Right lobe of liver (tissue), 4 donors: Measurements from ENCODE around the gene MYOG.

ENCODE experiments used
- POLR2A ChIP-seq: fragments of 450-650 bp; IDR thresholded peaks from one replicate; pipeline ENCODE4 v1.6.1; 2017; ENCODE audit warnings: antibody characterized with exemption, mild to moderate bottlenecking
- TF ChIP-seq, protein P1 (sequence below), 4 donors: fragments of 200-600 bp in 3 of 4; fragments of 450-650 bp in 1 of 4; IDR thresholded peaks; one replicate each; pipeline versions ENCODE4 v1.5.1 to v1.8.0; 2016 to 2022; ENCODE audit warnings: antibody characterized with exemption in 4 of 4, mild to moderate bottlenecking in 2 of 4
- donor health status: DM: no; HTN: no; CAD: no.
- donor health status: DM: no; HTN: no; CAD: no.
- donor health status: DM: no; HTN: yes; CAD: no.

DNA sequence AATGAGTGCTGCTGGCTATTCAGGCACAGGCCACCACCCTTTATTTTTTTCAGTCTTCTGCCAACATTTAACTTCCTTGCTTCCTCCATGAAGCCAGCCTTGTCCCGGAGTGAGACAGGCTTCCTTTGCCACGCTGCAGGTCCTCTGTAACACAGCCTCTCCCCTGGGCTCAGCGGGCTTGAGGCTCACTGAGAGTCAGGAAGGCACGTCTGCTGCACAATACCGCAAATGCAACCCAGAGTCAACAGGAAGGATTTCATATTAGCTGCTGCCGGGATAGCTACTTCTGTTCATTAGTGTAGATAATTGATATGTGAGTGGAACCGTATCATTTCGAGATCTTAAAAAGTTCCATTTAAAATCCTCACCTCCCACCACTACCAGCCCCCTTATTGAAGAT lies 22.5 kb downstream of the MYOG start:
- TF ChIP-seq, protein P1, sequence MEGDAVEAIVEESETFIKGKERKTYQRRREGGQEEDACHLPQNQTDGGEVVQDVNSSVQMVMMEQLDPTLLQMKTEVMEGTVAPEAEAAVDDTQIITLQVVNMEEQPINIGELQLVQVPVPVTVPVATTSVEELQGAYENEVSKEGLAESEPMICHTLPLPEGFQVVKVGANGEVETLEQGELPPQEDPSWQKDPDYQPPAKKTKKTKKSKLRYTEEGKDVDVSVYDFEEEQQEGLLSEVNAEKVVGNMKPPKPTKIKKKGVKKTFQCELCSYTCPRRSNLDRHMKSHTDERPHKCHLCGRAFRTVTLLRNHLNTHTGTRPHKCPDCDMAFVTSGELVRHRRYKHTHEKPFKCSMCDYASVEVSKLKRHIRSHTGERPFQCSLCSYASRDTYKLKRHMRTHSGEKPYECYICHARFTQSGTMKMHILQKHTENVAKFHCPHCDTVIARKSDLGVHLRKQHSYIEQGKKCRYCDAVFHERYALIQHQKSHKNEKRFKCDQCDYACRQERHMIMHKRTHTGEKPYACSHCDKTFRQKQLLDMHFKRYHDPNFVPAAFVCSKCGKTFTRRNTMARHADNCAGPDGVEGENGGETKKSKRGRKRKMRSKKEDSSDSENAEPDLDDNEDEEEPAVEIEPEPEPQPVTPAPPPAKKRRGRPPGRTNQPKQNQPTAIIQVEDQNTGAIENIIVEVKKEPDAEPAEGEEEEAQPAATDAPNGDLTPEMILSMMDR (IDR thresholded peaks at IDR 0.05) = no peak
- no peak for TF ChIP-seq POLR2A
